Myocyte (in vitro differentiated cells): ENCODE measurements around the gene CTNND2. TPM values are rescaled to one million over a fixed set of nuclear protein-coding genes. Genes with fewer than 3 reads are reported as not detected.
"Not testable (repeated sequence)": the region's sequence is repeated elsewhere in the genome, so short reads cannot be mapped to it uniquely, and the experiment has no call there.

ENCODE experiments used
- DNase-seq: peaks from one replicate; pipeline ENCODE4 v3.0.0-alpha.2; 2012; ENCODE audit warnings: low read depth
- total RNA-seq: library from RNA; depleted of rRNA; stranded (reverse); fragments of >200 nt; gene quantifications from 2 replicates; pipeline ENCODE4 v1.2.3, GENCODE V29; 2014

CTNND2 gene
- total RNA-seq, 1 donor from 2014 or later: 0.05 TPM

DNA sequence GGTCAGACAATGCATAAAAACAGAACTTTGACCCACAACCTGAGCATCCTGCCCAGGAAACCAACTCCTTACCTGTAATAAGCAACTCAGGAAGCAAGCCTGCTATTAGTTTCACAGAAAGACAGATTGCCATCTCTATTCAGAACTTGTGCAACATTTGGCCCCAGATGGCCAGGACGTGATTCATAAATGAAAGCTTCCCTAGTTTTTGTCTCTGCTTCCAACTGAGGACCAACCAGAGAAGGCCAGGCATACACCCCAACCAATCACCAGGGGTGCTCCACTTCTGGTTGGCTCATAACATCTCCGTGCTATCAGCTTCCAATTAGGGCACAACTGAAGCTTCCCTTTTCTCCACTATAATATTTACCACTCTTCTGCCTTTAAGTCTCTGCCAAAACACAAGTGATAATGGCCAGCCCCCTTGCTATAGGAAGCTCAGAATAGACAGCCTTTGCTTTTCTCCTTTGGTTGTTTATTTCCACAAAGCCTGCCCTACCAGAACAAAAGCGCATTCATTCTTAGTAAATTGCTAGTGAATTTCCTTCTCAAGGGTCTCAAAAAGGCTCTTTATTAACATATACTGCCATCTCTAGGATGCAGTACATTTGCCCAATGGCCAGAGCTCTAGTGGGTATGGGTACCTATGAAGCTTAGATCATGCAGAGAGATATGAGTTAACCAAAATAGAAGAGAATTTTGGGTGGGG is 853.5 kb downstream of the CTNND2 start:
- DNase-seq: no peak

DNA sequence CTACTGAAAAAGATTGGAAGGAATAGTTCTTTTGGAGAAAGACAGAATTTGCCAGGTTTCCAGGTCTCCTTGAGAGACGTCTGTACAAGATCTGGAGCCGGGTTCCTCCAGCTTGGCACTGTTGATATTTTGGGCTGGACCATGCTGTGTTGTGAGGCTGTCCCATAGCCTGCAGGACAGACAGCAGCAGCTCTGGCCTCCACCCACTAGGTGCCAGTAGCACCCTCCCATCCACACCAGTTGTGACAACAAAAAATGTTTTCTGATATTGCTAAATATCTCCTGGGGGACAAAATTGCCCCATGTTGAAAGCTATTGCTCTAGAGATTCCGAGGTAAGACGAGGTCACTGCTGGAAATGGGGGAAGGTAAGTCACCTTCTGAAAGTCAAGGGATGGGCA is 855.5 kb downstream of the CTNND2 start:
- no peak for DNase-seq

DNA sequence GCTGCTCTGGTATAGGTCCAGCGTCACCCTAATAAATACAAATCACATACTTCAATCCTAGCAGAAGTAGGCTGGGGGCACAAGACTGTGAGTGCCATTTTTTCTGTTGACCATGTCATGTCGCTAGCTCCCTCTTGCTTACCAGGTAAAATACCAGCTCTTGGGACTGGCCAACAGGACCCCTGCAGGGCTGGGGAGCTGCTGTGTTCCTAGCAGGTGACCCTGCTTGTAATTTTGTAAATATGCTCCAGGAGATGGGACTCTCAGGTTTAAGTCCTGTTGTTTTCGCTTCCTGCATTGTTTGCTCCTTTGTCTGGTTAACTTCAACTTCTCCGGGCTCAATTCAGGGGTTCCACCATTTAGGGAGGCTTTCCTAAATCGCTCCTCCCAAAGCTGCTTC is 856.6 kb downstream of the CTNND2 start:
- no peak for DNase-seq

DNA sequence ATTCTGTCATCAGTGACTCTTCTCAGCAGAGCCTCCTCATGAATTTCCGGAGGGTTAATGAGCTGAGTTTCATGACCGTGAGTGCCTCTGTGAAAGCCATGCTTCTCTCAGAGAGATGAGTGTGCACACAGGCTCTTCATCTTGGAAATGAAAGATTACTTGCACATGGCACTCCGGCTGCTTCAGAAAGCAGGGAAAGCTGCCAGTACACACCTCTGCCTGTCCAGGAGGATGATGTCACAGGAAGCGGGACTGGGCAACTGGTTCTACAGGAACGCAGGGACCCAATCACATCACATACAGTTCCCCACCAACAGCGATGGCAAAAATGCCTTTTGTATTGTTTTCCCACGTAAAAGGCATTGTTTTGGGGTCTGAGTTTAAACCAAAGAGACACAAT is 857.2 kb downstream of the CTNND2 start:
- no peak for DNase-seq

DNA sequence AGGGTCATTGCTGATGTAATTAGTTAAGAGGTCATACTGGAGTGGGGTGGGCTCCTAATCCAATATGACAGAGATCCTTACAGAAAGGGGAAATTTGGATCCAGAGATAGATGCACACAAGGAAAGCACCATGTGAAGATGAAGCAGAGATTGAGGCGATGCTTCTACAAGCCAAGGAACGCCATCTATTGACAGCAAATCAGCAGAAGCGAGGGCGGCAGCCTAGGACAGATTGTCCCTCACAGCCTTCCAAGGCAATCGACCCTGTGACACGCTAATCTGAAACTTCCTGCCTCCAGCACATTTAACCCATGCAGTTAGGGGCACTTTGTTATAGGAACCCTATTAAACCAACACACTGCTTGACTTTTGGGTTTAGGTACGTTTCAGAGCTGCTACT is 858.1 kb downstream of the CTNND2 start:
- no peak for DNase-seq

DNA sequence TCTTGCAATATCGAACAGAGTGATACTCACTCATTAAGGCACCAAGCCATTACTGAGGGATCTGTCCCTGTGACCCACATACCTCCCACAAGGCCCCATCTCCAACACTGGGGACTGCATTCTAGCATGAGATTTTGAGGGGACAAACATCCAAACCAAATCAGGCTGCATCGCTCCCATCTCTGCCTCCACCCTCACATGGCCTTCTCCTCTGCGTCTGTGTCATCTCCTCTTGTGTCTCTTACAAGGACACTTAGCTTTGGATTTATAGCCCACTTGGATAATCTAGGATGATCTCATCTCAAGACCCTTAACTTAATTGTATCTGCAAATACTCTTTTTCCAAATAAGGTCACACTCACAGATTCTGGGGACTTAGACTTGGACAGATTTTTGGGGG is 858.8 kb downstream of the CTNND2 start:
- DNase-seq: no peak

DNA sequence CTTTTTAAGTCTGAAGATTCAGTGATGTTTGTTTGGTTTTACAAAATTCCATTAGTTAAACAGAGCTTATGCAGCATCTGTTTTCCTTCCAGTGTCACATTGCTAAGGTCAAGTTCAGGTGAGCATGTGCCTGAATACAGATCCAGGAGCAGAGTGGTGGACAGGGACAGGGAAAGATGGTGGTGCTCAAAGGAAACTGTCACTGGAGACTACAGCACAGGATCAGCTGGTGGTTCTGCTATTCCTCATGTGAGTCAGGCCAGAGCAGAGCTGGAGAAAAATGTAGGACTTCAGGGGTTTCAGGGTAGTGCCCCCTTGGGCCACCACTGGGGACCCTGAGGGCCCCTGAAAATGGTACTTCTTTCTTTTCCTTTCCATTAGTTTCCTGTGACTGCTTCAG is 859.7 kb downstream of the CTNND2 start:
- DNase-seq: no peak

DNA sequence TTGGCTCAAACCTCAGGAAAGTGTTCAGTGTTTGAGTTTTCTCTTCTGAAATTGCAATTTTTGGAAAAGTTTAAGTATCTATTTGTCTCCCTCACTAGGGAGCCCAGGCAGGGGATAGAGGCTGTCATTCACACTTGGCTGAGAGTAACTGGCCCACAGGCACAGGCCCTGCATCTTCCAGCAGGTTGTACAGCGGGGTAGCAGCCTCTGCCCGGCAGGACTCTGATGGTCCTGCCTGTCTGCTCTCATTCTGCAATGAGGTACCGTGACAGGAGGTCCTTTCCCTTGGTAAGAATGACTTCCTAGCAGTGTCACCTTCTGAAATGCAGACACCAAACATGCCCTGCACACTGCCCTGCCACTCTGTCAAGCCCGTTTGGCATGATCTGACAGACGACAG is 860.4 kb downstream of the CTNND2 start:
- DNase-seq: no peak

DNA sequence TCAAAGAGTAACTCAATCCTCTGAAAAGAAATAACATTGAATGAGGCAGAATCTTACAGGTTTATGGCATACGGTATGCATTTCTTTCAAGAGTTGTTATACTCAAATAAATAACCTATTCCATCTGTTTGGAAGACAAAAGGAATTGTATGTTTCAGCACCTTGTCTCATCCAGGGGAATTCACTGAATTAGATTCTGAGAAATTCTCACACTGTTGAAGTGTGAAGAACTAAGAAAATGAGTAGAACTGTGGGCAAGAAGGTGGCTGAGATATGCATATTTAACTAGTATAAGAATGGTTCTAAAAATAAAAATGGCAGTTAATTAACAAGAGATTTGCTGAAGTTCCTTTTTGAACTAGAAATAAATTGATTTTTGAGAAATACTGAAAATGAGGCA is 863.9 kb downstream of the CTNND2 start:
- DNase-seq: no peak

DNA sequence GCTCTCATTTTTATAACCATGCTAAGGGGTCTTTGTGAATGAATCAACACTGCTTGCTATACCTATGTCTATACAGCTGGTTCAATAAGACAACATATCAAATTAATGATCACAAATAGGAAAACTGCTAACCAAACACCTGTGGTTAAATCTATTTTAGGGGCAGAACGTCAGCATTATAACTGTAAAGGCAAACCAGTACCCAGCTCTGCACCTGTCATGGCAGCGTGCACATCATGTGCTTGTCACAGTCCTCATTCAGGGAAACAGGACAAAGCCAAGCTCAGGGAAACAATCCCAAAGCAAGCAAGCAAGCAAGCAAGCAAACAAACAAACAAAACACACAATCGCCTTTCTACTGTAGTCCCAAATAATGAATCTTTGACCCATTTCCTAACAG is 865.5 kb downstream of the CTNND2 start:
- peak; percentile 59 for DNase-seq

DNA sequence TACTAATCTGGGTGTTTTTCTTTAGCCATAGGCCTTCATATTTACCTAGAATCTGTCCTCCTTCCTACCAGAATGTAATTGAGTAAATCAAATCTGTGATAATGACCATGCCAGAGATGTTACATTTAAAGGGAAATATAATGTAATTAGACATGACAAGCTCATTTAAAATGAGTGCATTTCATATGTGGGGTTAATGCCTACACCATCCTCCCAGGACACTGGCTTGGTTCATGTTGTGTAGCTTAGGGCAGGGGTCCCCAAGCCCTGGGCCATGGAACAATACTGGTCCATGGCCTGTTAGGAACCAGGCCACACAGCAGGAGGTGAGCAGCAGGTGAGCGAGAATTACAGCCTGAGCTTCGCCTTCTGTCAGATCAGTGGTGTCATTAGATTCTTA is 866.3 kb downstream of the CTNND2 start:
- DNase-seq: no peak

DNA sequence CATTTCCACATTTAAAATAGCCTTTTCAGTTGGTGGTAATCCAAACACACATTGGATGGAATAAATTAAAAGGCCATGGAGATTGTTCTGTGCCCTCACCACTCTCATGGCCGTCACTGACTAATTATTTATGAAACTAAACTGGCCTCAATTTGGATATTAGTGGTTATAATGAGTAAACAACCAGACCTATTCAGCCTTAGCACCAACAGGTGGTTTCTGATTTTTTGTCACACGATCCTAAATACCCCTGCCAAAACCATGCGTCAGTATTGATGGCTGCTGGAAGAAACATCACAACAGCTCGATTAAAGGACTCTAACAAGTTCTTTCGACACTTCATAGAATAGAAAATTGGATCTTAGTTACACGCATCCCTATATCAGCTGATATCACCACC is 867.2 kb downstream of the CTNND2 start:
- DNase-seq: peak; percentile 19

DNA sequence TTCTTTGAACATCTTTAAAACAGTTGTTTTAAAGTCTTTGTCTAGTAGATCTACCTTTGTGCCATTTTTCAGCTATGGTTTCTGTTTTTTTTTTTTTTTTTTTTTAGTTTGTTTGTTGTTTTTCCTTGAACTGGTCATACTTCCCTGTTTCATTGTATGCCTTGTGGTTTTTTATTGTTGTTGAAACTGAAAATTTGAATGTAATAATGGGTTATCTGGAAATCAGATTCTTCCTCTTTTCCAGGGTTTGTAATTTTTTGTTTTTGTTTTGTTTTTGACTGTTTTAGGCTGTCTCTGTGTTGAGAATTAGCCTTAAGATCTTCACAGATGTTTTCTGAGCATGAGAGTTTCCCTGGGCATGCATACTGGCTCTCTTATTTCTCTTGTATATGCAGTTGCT is 873.6 kb downstream of the CTNND2 start:
- DNase-seq: no peak

DNA sequence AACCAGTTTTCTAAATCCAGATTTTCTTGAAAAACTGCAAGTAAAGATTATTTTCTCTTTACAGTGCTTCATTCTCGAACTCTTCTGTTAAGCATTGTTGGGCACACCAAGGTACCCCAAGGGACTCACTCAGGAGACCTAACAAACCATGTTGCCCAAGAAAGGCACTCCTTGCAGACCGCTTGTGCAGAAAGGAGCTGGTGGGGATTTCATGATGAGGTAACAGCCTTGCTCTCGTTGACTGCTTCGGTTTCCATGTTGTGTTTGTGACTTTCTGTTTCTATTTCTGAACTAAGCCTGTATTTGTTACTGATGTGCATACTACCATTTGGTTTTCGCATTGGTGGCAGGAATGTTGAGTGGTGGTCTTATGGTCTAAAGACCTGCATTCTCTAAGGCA is 876.6 kb downstream of the CTNND2 start:
- DNase-seq: no peak

DNA sequence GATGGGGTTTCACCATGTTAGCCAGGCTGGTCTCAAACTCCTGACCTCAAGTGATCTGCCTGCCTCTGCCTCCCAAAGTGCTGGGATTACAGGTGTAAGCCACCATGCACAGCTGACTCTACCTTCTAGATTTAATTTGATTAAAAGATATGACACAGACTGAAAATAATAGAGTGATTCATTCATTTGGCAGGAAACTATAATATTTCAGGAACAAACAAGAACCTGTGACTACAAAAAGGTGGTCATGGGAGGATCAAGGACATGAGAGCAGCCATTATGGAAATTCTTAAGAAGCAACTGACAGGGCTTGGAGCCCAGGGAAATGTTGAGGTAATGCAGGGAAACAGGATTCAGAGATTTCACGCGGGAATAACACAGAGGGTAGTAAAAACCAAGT is 877.7 kb downstream of the CTNND2 start:
- DNase-seq: no peak

DNA sequence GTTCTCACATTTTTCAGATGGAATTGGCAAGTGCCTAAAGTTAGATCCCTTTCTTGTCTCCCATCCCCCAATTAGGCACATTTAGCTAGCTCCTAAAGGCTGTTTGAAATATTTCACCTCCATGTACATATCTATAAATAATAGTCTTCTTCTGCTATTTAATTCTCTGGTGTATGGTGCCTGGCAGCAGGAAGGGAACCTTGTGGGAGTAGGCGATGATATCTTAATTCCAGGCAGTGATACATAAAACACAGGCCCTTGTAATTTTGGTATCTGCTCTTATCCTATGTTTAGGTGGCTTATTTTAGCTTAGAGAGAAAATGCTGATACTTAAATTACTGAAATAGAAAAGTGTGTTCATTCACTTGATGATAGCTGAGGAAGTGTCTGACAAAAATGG is 880.3 kb downstream of the CTNND2 start:
- no peak for DNase-seq

DNA sequence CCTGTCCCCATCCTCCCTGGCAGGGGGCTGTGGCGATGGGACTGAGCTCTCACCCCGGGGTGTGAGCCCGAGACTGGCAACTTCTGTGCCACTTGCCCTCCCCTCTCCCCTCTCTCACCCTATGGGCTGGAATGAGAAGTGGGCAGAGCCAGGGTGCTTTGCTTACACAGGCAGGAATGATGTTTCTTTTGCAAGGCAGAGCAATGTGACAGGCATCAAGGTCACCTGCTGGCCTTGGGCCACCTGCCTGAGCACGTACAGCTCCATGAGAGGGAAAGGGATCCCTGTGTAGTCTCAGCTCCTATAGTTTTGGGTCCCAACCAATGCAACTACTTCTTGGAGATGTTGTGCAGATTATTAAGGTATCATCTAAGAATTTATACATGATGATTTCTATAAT is 890.5 kb downstream of the CTNND2 start:
- no peak for DNase-seq

DNA sequence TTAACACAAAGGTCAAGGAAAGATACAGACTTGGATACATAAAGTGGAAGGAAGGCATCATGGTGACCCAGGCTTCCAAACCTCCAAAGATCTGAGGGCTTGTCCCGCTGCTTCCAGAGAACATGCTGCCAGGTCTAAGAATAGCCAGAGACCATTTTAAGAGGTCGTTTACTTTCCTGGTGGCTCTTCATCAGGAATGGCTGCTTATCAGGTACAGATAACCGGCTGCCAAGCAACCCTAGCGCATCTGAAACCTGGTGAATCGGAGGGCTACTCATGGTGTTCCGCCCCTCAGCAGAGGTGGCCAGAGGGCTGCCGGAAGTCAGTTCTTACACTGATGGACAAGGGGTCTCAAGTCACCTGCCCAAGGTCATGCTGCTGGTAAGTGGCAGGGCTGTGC is 892.0 kb downstream of the CTNND2 start:
- no peak for DNase-seq

DNA sequence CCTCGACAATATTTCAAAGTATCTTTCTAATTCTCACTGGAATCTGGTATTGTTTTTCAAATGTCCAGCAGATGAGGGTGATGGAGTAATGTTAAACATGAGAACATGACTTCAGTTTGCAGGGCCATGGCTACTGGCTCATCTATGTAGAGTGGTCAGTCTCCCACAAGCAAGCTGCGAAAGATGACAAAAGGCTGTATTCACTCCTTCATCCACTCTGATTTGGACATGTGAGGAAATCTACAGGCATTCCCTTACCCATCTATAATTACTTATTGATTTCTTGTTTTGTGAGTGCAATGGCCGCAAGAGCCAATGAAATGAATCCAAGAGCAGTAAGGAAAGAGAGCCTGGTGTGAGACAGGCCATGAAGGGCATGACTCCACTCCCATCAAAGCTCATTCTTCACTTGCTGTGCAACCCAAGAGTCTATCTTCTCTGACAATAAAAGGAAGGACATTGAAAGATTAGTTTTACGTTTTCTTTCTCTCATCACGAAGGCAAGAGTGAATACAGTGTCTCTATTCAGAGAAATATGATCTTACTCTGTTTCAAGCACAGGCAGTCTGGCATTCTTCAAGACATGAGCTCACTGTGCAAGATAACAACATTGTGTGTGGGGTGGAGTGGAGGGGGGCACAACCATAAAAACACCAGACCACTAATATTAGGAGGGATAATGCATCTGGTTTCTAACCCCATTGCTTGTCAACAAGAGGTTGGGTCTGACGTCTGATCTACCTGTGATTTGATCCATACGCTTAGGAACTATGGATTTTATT is 893.6 kb downstream of the CTNND2 start:
- no peak for DNase-seq

DNA sequence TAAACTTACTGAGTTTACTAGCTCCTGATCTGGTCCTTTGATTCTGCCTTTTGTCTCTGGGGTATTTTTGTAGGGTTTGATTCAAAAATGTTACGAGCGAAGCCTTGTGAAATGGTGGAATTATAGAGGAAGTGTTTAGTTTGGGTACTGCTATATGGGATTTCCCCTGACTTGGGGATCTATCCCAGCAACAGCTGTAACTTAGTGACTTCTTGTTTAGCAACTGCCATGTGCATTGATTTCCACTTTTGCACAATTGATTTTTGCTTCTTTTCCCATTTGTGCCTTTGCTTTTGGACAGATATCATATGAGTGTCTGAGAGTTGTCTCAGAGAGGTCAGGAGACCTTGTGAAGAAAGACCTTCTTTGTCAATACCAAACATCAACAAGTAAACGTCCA is 894.7 kb downstream of the CTNND2 start:
- no peak for DNase-seq

DNA sequence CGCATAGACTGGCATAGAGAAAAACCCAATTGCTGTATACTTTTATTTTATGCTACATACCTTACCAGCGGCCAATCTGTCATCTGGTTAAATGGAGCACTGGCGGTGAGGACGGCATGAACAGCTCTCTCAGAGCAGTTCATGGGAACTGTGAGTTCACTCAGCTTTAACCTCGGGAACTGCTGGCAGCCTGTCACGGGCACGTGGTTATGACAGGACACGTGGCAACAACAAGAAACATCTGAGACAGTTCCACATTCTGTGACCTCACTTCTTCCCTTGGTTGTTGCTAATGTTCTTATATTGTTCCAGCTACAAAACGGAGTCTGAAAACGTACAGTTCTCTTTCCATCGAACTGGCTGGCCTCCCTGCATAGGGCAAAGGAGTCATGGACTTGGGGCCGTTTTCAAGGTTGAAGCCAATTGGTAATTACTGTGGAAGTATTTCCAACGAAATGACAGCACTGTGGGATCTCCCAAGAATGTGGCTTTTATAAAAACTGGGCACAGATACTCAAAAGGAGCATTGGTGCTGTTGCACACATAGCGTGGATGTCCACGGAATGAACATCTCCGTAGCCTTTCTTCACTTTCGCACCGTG is 896.9 kb downstream of the CTNND2 start:
- DNase-seq: no peak

DNA sequence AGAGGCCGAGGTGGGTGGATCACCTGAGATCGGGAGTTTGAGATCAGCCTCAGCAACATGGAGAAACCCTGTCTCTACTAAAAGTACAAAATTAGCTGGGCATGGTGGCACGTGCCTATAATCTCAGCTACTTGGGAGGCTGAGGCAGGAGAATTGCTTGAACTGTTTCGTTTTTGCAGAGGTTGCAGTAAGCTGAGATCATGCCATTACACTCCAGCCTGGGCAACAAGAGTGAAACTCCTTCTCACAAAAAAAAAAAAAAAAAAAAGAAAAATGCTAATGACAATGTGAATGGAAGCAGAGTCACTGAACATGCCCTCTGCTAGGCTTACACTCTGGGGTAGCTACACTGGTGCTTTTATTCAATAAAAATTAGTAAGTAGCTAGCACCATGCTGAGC is 899.7 kb downstream of the CTNND2 start:
- DNase-seq: not testable (repeated sequence)
